Epithelial cell of proximal tubule (primary cell): Measurements from ENCODE around the gene ZNF683. TPM values are rescaled to one million over a fixed set of nuclear protein-coding genes. Genes with fewer than 3 reads are reported as not detected.

Experiments
- DNase-seq: peaks from one replicate; pipeline ENCODE4 v3.0.0-alpha.2; 2011; ENCODE audit warnings: low read depth
- H3K4me3 ChIP-seq: 2 replicates; pipeline ENCODE4 v1.5.1; 2011; ENCODE audit warnings: low read depth, mild to moderate bottlenecking, low read length
- total RNA-seq: library from RNA; depleted of rRNA; stranded (reverse); fragments of >200 nt; gene quantifications from 2 replicates; pipeline ENCODE4 v1.2.3, GENCODE V29; 2015
- TF ChIP-seq, protein P1 (sequence below): conservative IDR thresholded peaks from 2 replicates; pipeline ENCODE4 v1.5.1; 2012; ENCODE audit warnings: low read depth, mild to moderate bottlenecking, low read length

Gene ZNF683
- total RNA-seq, 1 donor from 2014 or later: not detected

DNA sequence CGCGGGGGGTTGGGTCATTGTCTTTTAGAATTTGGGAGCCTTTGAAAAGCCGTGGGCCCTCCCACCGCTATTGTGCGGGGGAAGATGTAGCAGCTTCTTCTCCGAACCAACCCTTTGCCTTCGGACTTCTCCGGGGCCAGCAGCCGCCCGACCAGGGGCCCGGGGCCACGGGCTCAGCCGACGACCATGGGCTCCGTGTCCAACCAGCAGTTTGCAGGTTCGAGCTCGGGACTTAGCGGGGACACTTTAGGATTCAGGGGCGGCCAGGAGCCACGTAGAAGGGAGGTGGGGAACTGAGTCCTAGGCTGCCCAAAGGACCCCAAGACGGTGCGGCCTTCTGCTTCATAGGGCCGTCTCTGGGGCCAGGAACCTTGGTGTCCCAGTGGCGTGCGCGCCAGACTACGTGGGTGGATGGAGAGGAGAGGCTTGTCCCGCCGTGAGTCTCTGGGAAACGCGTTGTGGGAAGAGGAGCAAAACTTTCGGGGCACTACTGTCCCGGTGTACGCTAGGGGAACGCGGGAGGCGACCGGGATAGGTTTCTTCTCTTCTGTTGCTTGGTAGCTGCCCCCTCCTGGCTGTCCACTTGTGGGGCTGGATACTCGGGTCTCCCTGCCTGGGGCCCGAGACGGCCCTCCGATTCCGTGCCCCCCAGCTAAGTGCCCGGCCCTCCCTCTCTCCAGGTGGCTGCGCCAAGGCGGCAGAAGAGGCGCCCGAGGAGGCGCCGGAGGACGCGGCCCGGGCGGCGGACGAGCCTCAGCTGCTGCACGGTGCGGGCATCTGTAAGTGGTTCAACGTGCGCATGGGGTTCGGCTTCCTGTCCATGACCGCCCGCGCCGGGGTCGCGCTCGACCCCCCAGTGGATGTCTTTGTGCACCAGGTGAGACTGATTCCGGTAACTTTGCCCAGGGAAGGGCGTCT, 38.4 kb upstream of the ZNF683 start, which contains the start of gene LIN28A:
Gene LIN28A (plus strand): TSS at position 112 of the 918 bp plus-strand sequence. CDS start 75 bp downstream, at position 187.
- DNase-seq: no peak
- TF ChIP-seq, protein P1, sequence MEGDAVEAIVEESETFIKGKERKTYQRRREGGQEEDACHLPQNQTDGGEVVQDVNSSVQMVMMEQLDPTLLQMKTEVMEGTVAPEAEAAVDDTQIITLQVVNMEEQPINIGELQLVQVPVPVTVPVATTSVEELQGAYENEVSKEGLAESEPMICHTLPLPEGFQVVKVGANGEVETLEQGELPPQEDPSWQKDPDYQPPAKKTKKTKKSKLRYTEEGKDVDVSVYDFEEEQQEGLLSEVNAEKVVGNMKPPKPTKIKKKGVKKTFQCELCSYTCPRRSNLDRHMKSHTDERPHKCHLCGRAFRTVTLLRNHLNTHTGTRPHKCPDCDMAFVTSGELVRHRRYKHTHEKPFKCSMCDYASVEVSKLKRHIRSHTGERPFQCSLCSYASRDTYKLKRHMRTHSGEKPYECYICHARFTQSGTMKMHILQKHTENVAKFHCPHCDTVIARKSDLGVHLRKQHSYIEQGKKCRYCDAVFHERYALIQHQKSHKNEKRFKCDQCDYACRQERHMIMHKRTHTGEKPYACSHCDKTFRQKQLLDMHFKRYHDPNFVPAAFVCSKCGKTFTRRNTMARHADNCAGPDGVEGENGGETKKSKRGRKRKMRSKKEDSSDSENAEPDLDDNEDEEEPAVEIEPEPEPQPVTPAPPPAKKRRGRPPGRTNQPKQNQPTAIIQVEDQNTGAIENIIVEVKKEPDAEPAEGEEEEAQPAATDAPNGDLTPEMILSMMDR: no peak
- H3K4me3 ChIP-seq: no peak within 1 kb of the TSS

DNA sequence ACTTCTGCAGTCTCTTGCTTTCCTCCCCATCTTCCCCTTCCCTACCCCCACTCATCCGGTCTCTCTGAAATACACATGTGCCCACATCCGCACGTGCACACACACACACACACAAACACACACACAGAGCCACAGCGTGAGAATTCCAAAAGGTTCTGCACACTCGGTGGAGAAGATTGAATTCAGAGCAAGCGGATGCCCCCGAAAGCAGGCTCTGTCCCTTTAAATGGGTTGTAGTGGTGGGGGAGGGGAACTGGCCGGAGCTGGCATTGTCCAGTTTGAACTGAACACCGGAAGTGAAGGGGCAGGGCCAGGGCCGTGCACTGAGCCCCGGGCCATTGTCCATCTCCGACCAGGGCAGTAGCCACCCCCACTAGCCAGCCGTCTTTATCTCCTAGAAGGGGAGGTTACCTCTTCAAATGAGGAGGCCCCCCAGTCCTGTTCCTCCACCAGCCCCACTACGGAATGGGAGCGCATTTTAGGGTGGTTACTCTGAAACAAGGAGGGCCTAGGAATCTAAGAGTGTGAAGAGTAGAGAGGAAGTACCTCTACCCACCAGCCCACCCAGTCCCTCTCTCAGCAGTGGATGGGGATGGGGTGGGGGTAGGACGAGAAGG, 36.7 kb upstream of the ZNF683 start:
- TF ChIP-seq, protein P1: no peak
- no peak for DNase-seq
- H3K4me3 ChIP-seq: peak overlapping the region; percentile 11

DNA sequence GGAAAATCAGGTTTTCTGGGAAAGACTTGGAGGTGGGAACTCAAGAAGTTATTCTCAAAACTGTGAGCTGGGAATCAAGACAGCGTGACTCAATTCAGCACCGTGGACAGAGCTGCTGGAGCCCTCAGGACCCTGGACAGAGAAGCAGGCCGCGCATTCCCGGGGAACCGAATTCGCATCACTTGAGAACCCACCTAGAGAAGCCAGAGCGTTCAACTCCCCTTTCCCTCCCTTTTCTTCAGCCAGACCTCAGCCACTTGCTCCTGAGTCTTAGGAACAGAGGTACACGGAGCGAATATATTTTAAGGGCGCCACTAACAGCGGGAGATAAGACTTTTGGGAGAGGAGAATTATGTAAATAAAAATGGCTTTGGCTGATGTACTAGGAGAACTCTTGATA, 36.1 kb upstream of the ZNF683 start:
- no peak for DNase-seq
- TF ChIP-seq, protein P1: no peak

DNA sequence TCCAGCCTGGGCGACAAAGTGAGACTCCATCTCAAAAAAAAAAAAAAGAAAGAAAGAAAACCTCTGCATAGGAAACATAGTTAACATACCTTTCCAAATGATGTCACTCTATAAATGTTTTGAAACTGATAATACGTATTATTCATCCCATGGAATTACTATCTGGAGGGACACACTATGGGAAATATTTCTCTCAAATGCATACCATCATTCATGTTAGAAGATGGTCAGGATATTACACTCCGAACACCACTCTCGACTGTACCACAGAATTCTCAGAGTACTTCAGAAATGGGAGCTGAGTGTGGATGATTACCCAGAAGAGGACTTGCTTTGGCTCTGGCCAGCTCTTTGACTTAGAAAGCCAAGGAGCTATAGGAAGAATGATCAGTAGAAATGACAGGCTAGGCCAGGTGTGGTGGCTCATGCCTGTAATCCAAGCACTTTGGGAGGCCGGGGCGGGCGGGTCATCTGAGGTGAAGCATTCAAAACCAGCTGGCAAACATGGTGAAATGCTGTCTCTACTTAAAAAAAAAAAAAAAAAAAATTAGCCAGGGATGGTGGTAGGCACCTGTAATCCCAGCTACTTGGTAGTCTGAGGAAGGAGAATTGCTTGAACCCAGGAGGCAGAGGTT, 32.8 kb upstream of the ZNF683 start:
- TF ChIP-seq, protein P1: no peak
- H3K4me3 ChIP-seq: no peak overlapping the region
- DNase-seq: no peak

More for the DNA sequence above, 36.1 kb upstream of the ZNF683 start:
- no peak overlapping the region for H3K4me3 ChIP-seq

DNA sequence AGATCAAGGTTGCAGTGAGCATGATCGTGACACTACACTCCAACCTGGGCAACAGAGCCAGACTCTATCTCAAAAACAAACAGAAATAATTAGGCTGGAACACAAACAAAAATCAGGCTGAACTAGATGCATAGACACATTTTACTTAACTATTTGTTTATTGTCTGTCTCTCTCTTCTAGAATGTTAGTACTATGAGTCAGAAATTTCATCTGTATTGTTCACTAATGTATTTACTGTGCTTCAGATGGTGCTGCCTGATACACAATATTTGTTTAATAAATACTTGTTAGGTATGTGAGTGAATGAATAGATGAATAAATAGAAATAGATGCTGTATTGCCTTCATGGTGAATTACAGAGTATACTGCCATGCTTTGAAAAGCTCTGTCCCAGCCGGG, 32.1 kb upstream of the ZNF683 start:
- no peak overlapping the region for H3K4me3 ChIP-seq
- TF ChIP-seq, protein P1: no peak
- no peak for DNase-seq

DNA sequence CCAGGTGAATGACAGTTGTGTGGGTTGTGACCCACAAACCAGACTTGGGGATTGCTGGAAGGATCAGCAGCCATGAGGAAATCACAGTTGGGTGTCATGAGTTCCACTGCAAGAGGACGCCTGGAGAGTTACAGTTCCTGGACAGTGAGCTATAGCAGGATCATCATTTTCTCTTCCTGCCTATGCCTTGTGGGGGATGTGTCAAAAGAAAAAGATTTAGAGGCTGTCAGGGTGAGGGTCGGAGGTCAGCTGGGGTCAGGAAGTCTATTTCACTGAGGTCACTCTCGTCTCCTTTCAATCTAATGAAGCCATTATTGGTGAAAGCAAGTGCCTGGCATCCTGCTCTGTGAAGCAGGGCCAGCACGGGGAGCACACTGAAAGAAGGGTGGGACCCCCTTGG, 31.1 kb upstream of the ZNF683 start:
- TF ChIP-seq, protein P1: no peak
- DNase-seq: no peak
- no peak overlapping the region for H3K4me3 ChIP-seq
